GM10248 (cell line): Measurements from ENCODE around the gene PCDHB10.

ENCODE experiments used
- CTCF ChIA-PET: fragments of 300-600 bp; sonication (Branson Sonifier 250); formaldehyde crosslinking; extraction: SDS; loops from one replicate; lab custom pipeline; 2021; ENCODE audit warnings: antibody characterized with exemption; lab: Yijun Ruan, JAX
- POLR2A ChIA-PET: fragments of 350-650 bp; sonication (Branson Sonifier 250); formaldehyde crosslinking; extraction: SDS; loops from one replicate; lab custom pipeline; 2020; ENCODE audit warnings: antibody characterized with exemption; lab: Yijun Ruan, JAX
- DNase-seq: peaks from one replicate; pipeline ENCODE4 v3.0.0; 2012; ENCODE audit errors: extremely low spot score
- CTCF ChIP-seq: IDR thresholded peaks from 2 replicates; pipeline ENCODE4 v1.5.1; 2012; ENCODE audit warnings: mild to moderate bottlenecking, low read depth; ENCODE audit errors: extremely low read depth, missing control alignments, control extremely low read depth

The PCDHB10 gene

GRCh38 chr5:141241496-141241895 is 49.3 kb downstream of the PCDHB10 start:
- ChIA-PET CTCF (no interaction called here), POLR2A (no interaction called here)
- TF ChIP-seq CTCF = no peak

More at GRCh38 chr5:141241496-141241895, 49.3 kb downstream of the PCDHB10 start:
- no peak for DNase-seq
